ENCODE data around the gene SESN1. TPM values are rescaled to one million over a fixed set of nuclear protein-coding genes. Genes with fewer than 3 reads are reported as not detected.

The SESN1 gene
- polyA plus RNA-seq, 2 of the 4 experiments (the other 2 are of a cell fraction), result 7.9 to 13.9 TPM

- ATAC-seq (no peak), FAIRE-seq (no peak), DNase-seq (ENCODE audit: low read depth in 1 of 2, low spot score in 1 of 2) (no peak)
- Histone ChIP-seq H3K9me3 (no peaks in the 10 kb centered on the region), H3K27ac (no peak overlapping the region), H3K4me1 (peaks cover 18% of the 10 kb centered on the region), H3K4me2 (no peak overlapping the region), H3K4me3 (no peak overlapping the region)
- 39% methylated on average over 1 of the region's 1 CpG for WGBS (ENCODE audit: missing lambda C conversion rate)
- POLR2A ChIA-PET, result no interaction called here
- TF ChIP-seq RCOR1 (IDR thresholded peaks at IDR 0.05; ENCODE audit: low read depth, low read length) (no peak), FOXS1 (CRISPR knock-in tag; IDR thresholded peaks at IDR 0.05) (no peak), KDM5A (IDR thresholded peaks at IDR 0.05) (no peak)
- CTCF ChIA-PET, result interaction anchor here (0.9 to 2.4 kb wide), 2 partner anchors 15 to 23 kb away, joined by 3 to 6 read pairs; no protein-coding TSS in a partner anchor
These were observed 44.1 kb downstream of the SESN1 start for GRCh38 chr6:109050447-109051102.

- FAIRE-seq (no peak), ATAC-seq (no peak), DNase-seq (ENCODE audit: low read depth in 1 of 2, low spot score in 1 of 2) (no peak)
- ChIA-PET POLR2A (no interaction called here), CTCF (interaction anchor here (2.4 kb wide), 1 partner anchor 14 kb away, joined by 6 read pairs; no protein-coding TSS in a partner anchor)
- TF ChIP-seq HDAC2 (IDR thresholded peaks at IDR 0.05) (no peak), HOXB13 (CRISPR knock-in tag; IDR thresholded peaks at IDR 0.05; ENCODE audit: low read depth) (no peak), EP300 (IDR thresholded peaks at IDR 0.05) (no peak), REST (IDR thresholded peaks at IDR 0.05) (no peak), EHMT2 (IDR thresholded peaks at IDR 0.05; ENCODE audit: low read depth) (no peak), EHF (CRISPR knock-in tag; IDR thresholded peaks at IDR 0.05) (no peak), NPAS2 (CRISPR knock-in tag; IDR thresholded peaks at IDR 0.05; ENCODE audit: borderline replicate concordance) (no peak), HES2 (IDR thresholded peaks at IDR 0.05) (no peak), RAD21 (conservative IDR thresholded peaks at IDR 0.05 in 1 of 2, IDR thresholded peaks at IDR 0.05 in 1 of 2) (no peak), HOXA7 (CRISPR knock-in tag; IDR thresholded peaks at IDR 0.05) (no peak), RARB (CRISPR knock-in tag; IDR thresholded peaks at IDR 0.05) (no peak), RNF2 (IDR thresholded peaks at IDR 0.05; ENCODE audit: borderline replicate concordance, low read depth) (no peak), CHD4 (IDR thresholded peaks at IDR 0.05; ENCODE audit: borderline replicate concordance) (no peak), HOXB5 (CRISPR knock-in tag; IDR thresholded peaks at IDR 0.05) (no peak), CHD2 (IDR thresholded peaks at IDR 0.05; ENCODE audit: low read length, partially characterized antibody) (no peak)
- peaks cover 18% of the 10 kb centered on the region for H3K4me1 ChIP-seq
- H3K9me3 ChIP-seq, result no peaks in the 10 kb centered on the region
- no peak overlapping the region for H3K4me2 ChIP-seq
- no peak overlapping the region for H3K27ac ChIP-seq
- 96% methylated on average over 2 of the region's 2 CpGs for WGBS (ENCODE audit: missing lambda C conversion rate)
- H3K4me3 ChIP-seq, result no peak overlapping the region
These were observed 44.6 kb downstream of the SESN1 start for GRCh38 chr6:109050012-109050411.

GRCh38 chr6:109048670-109049415 is 45.8 kb downstream of the SESN1 start:
- no peak overlapping the region for H3K4me2 ChIP-seq
- ATAC-seq (no peak), DNase-seq (ENCODE audit: low read depth in 1 of 2, low spot score in 1 of 2) (no peak), FAIRE-seq (no peak)
- WGBS (ENCODE audit: missing lambda C conversion rate), result 77% methylated on average over 3 of the region's 3 CpGs
- no peak overlapping the region for H3K27ac ChIP-seq
- POLR2A ChIA-PET, result no interaction called here
- peaks cover 18% of the 10 kb centered on the region for H3K4me1 ChIP-seq
- CTCF ChIA-PET, result interaction anchor here (2.4 kb wide), 1 partner anchor 13 kb away, joined by 6 read pairs; no protein-coding TSS in a partner anchor
- H3K4me3 ChIP-seq, result no peak overlapping the region
- TF ChIP-seq MAX (IDR thresholded peaks at IDR 0.05) (no peak), ZFP36 (IDR thresholded peaks at IDR 0.05; ENCODE audit: borderline replicate concordance, partially characterized antibody) (no peak), ZSCAN20 (CRISPR knock-in tag; IDR thresholded peaks at IDR 0.05) (no peak), TP53 (CRISPR knock-in tag; IDR thresholded peaks at IDR 0.05) (no peak), JUN (IDR thresholded peaks at IDR 0.05) (no peak), FOXS1 (CRISPR knock-in tag; IDR thresholded peaks at IDR 0.05) (no peak), EHMT2 (IDR thresholded peaks at IDR 0.05; ENCODE audit: low read depth) (no peak), ZC3H11A (IDR thresholded peaks at IDR 0.05) (no peak), KDM1A (IDR thresholded peaks at IDR 0.05; ENCODE audit: low read depth) (no peak)
- no peaks in the 10 kb centered on the region for H3K9me3 ChIP-seq
